Prostate gland (tissue), 2 donors: Measurements from ENCODE around the gene RSRC2.

Source experiments
- CTCF ChIP-seq, 4 experiments: fragments of 200-600 bp in 2 of 4; fragments of 450-650 bp in 2 of 4; sonication (generic) in 2 of 4; IDR thresholded peaks; 1 replicate in 3 of 4; 2 replicates in 1 of 4; pipeline ENCODE4 v1.5.1; 2016 to 2019; ENCODE audit warnings: antibody characterized with exemption in 4 of 4, mild to moderate bottlenecking in 2 of 4, moderate library complexity in 2 of 4
- POLR2AphosphoS5 ChIP-seq: sonication (generic); formaldehyde crosslinking; IDR thresholded peaks from one replicate; pipeline ENCODE4 v1.6.1; 2017; ENCODE audit warnings: antibody characterized with exemption

- TF ChIP-seq CTCF (IDR thresholded peaks at IDR 0.05) (no peak), POLR2AphosphoS5 (no peak)
Measured at GRCh38 chr12:122503783-122504590, 22.7 kb downstream of the RSRC2 start.
